DMS53 treated with DMSO at 0.1 percent for 48 hours (cell line): ENCODE measurements around the gene CFAP54.
"Not testable (repeated sequence)": the region's sequence is repeated elsewhere in the genome, so short reads cannot be mapped to it uniquely, and the experiment has no call there.

Source experiments
- DNase-seq: peaks from one replicate; lab custom pipeline; 2025; ENCODE audit not compliant: unreplicated experiment; lab: John Stamatoyannopoulos, UW

Gene CFAP54

DNA sequence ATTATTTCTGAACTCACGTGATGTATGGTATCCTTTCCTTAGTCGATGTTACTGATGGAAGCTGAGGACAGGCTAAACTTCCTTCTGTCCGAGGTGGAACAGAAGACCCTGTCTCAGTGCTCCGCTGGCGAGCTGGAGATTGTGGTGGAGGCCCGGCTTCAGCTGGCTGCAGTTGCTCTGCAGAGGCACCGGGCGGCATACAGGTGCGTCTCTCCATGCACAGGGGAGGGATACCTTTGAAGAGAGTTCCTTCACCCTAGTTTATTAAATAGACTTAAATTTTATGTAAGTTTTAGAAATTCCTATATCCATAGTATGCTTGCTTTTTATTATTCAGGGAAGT, 231.0 kb downstream of the CFAP54 start:
- DNase-seq = peak; percentile 95

DNA sequence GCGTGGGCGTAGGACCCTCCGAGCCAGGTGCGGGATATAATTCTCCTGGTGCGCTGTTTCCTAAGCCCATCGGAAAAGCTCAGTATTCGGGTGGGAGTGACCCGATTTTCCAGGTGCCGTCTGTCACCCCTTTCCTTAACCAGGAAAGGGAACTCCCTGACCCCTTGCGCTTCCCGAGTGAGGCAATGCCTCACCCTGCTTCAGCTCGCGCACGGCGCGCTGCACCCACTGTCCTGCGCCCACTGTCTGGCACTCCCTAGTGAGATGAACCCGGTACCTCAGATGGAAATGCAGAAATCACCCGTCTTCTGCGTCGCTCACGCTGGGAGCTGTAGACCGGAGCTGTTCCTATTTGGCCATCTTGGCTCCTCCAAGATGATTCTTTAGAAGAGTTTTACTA, 240.1 kb downstream of the CFAP54 start:
- not testable (repeated sequence) for DNase-seq

DNA sequence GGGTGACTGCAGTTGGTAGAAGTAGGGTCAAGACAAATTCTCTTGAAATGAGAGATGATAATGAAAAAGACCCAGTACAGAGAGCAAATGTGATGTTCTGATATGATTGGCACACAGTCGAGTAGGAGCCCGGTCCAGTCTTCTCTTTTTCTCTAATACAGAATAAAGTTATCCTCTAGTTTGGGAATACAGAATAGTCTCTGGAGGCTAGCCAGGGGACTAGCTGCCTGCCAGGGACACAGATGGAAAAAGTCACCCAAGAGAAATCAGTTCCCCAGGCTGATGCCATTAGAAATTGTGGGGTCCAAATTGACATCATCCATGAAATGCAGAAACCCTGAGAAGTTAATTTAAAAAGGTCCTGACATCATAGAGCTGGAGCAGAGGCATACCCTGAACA, 240.5 kb downstream of the CFAP54 start:
- DNase-seq = no peak

DNA sequence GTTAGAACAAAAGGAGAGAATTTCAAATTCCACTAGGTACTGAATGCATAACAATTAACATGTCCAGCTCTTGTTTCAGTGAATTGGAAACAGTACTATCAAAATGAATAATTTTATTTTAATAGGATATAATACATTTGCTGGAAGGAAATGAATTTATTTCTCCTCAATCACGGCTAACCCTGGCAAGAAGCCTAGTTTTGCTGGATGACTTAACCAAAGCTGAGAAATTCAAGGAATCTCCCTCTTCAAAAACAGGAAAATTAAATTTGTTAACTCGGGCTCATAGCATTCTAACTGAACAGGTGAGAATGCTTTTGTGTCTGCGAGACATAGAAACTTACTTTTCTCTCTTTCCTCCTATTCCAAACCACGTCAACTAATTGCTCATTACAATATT, 254.2 kb downstream of the CFAP54 start:
- DNase-seq = no peak

DNA sequence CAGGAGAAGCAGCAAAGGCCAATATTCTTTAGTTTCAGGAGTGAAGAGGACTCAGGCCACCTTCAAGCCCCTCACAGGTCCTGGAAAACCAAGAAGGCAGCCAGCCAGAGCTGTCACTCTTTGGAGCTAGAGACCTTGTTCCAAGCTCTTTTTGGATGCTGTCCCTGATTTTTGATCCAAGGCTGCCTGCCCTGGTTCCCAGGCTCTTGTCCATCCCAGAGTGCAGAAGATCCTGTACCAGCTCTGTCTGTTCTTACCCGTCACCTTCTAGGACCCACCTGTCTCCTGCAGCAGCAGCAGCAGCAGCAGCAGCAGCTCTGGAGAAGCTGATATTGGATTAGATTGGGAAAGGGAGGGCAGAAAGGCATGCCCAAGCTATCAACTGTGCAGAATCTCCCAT, 260.6 kb downstream of the CFAP54 start:
- DNase-seq = no peak

DNA sequence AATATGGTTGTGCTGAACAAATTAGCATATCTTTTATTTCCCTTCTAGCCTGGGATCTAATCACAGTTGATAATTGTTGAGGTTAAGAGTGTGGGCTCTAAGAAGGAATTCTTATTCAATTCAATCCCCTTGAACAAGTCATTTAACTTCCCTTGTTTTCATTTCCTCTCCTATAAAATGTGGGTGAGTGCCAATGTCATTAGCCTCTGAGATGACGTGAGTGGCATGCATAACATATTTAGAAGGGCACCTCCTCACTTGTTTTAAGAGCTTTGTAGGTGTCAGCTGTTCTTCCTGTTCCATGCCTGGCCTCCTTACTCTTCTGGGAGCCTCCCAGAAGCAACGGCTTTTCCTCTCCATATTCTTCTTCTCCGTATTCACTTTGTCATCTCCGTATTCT, 262.2 kb downstream of the CFAP54 start:
- DNase-seq = no peak

DNA sequence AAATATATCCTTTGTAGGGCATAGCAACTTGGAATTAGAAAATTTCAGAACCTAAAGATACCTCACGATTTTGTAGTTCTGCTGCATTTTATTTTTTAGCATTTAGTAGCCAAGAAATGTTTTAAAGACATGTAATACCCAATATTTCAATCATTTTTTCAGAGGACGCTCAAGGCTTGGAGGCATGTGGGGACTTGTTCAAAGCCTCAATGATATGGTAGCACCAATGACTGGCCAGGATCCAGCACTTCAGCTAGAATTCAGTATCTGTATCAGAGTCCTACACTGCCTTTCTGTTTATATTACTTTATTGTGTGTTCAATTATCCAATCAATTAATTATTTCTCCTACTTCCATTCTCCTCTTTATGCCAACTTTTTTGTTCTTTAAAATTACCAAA, 262.8 kb downstream of the CFAP54 start:
- DNase-seq = no peak

DNA sequence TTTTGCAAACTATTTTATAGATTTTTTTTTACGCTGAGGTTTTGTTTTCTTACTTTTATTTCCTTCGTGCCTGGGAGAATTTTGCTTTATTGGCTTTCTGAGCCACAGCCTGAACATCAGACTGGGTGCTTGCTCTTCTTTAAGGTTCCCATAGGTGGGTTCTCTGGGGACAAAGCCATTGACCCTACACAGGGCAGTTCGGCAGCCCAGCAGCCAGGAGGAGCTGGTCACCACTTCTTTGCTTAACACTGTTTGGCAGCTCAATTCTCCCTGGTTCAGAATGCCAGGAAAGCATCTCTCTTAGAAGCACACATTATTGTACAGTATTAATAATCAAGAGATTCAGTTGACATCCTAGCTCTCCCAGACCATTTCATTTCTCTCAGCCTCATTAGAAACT, 276.9 kb downstream of the CFAP54 start:
- DNase-seq = no peak

DNA sequence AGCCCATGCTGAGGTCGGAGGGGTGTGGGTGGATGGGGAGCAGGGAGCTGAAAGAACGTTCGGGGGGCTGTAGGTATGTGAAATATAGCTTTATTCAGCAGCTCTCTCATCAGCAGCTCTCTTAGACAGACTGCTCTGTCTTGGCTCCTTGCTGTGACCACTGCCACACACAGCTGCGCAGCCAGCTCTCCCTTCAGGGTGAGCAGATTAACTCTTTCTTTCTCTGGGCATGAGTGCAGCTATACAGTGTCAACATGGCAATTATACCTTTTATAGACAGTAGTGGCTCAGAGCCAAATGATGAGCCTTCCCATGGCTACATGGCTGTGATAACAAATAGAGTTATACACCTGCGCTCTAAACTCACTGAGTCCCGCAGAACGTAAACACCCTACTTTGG, 280.0 kb downstream of the CFAP54 start:
- peak; percentile 97 for DNase-seq

DNA sequence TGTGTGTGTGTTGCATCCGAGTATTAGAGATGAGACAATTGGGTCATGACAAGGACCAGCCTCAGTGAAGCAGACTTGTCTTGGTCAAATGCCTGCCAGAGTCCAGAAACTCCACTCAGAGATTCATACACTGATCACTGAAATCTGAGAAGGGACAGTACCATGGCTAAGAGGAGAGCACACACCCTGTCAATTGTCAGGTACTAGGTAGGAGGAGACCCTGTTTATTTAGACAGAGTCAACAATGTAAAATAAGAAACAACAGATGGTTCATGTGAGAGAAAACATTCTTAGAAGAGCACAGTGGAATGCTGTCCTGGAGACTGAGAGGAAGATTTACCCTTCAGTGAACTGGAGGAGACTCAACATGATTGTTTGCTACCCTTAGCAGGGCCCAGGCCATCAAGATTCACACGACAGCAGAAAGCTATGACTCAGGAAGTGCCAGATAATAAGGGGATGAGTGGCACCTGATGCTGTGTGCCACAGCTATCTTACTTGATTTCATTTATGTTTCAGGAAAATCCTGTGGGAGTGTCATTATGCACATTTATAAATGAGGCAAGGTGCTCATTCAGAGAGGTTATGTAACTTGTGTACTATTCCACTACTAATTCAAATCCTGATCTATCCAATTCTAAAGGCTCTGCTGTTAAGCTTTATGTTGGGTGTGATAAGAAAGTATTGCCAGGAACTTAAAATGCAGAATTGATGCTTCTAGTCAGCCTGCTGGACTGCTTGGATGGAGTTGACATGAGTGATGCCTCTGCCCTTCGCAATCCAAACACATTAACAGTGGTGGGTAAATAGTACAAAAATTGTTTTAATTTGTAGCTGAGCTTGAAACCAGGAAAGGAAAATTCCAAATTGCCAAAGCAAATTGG, 281.1 kb downstream of the CFAP54 start:
- peak; percentile 99 for DNase-seq

DNA sequence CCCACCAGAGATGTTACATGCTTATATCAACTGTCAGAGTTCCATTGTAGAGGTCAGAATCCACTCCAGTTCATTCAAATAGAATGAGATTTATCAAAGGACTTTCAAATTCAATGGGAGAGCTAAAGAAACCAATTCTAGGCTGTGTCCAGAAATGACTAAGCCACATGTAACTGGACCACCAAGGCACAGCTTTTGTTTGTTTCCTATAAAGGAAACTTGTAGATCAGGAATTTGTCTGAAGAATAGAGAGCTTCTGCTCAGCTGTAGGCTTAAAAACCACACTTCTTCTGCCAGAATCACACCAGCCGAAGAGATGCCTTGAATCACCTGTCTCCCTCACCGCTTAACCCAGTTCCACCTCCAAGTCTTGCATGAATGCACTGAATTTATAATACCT, 283.7 kb downstream of the CFAP54 start:
- DNase-seq = no peak

DNA sequence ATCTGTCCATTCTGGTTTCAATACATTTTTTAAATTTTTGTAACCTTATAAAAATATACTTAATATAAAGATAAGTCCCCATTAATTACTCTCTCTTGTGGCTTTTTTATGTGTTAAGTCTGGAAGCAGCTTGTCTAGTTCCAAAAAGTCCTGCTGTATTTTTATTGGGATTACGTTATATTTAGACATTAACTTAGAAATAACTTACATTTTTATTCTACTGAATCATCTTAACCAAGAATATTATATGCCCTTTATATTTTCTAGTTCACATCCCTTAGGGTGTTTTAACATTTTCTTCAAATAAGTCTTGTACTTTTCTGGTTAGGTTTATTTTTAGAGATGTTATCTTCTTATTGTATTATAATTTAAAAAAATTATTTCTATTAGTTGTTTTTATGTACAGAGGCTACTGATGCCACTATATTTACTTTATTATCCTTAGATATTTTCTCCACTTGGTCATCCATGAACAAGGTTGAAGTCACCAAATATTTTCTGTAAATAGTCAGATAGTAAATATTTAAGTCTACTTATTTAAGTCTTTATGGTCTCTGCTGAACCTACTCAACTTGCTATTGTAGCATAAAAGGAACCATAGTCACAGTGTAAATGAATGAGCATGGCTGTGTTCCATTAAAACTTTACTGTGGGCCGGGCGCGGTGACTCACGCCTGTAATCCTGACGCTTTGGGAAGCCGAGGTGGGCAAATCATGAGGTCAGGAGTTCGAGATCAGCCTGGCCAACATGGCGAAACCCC, 285.3 kb downstream of the CFAP54 start:
- no peak for DNase-seq

DNA sequence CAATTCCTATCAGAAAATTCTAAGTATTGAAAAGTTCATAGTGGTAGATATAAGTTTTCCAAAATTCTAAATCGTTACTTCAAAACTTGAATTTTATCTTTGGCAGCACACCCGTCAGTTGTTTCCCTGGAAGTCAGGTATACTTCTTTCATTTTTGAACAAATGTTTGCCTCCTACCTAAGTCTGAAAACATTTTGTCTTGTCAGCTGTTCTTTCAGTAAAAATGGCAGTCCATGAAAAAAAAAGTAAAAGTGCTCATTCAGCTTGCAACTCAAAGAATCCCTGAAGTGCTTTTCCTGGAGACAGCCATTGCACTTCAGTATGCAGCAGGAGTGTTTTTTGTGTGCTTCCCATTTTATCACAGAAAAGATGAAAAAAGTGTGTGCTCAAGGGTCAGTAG, 287.5 kb downstream of the CFAP54 start:
- no peak for DNase-seq

DNA sequence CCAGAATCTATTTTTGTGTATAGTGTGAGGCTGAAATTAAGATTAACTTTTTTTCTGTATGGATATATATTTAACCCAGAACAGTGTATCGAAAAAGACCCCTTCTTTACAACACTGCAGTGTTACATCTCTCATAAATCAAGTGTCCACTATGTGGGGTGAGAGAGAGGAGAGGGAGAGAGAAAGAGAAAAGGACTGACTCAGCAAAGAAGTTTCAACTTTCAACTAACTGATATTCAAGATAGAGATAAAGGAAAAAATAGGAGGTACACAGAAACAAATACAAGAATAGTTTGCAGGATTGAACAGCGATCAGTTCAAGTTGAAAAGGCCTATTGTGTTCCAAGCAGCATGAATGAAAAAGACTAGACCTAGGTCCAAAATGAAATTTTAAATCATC, 291.0 kb downstream of the CFAP54 start:
- DNase-seq = no peak

DNA sequence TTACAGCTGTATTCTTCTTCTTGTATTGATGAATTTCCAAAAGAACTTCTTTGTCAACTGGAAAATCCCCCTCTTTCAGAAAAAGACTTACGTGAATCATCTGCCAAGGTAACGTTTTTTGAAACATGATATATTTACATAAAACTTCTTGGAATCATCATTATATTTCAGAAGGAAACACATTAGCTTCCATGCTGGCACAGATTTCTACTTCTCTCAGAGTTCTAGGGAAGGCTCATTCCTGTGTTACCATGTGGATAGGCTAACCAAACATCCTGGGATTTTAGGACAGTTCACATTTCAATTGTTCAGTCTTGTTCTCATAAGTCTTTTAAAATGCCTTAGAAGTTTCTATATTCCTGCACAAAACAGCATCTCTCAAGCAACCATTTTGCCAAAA, 297.4 kb downstream of the CFAP54 start:
- DNase-seq = no peak

DNA sequence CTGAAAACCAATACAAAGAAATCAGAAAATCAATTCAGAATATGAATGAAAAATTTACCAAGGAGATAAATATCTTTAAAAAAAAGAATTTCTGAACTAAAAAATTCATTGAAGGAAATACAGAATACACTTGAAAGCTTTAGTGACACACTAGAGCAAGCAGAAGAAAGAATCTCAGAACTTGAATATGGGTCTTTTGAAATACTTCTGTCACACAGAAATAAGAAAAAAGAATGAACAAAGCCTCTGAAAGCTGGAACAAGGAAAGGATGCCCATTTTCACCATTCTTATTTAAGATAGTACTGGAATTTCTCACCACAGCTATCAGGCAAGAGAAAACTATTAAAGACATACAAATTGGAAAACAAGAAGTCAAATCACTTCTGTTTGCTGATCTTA, 314.6 kb downstream of the CFAP54 start:
- DNase-seq = no peak

DNA sequence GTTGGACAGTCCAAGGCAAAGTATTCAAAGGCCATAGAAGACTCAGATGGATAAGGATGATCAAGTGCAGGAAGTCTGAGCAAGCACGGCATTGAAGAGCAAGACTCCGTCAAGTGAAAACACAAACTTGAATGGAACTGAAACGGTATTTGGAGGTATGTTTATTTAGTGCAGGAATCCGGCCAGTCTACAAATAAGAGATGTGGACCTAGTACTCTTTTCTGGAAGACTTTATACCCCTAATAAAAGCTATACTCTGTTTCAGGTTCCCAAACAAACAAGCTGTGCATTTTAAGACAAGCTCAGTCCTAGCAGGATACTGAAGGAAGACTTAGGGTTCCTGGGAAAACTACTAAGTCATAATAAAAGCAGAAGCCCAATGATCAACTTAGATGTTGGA, 316.9 kb downstream of the CFAP54 start:
- no peak for DNase-seq

DNA sequence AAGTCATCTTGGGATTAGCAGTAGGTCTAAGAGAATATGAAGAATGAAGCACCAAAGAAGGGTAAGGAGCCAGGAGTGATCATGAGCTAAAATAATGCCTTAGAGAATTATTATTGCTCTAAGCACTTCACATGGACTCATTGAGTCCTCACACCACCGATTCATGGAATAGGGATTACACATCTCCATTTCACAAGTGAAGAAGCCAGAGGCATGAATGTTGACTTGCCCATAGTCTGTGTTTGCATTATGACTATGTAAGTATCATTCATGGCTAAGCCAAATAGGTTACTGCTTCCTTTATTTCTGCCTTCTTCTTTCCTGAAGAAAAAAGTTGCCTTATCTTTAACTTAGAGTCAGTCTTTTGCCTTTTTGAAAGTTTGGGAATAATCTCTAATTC, 318.4 kb downstream of the CFAP54 start:
- DNase-seq = peak; percentile 88

DNA sequence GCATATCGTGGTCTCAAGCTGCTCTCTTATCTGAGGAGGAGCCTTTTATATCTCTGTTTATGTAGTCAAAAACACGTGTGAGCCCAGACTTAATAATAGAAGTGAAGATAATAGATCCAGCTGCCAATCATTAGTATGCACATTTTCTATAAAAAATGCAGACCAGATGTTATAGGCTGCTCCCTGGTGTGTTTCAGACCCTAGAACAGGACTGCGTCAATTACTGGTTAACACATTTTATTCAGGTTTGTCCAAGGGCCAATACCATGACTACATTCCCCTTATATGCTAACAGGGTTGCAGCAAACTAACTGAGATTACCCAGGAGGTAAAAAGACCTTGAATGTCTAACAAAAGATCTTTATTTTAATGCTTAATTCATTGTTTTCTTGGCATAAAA, 319.2 kb downstream of the CFAP54 start:
- no peak for DNase-seq

DNA sequence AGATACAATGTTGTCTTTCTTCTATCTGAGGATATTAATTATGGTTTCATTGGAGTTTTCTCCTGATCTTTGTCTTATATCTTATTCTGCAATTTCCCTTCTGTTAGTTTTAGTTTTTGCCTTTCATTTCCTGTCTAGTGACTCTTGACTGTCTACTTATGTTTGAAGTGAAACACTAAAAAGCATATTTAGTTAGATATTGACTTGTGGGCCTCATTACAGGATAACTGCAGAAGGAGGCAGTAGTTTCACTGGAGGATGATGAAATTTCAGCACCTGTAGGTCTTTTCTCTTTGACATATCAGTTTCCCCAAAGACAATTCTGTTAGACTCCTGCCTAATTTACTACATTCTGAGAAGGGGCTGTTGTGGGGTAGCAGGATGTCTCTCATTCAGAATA, 320.1 kb downstream of the CFAP54 start:
- DNase-seq = no peak

DNA sequence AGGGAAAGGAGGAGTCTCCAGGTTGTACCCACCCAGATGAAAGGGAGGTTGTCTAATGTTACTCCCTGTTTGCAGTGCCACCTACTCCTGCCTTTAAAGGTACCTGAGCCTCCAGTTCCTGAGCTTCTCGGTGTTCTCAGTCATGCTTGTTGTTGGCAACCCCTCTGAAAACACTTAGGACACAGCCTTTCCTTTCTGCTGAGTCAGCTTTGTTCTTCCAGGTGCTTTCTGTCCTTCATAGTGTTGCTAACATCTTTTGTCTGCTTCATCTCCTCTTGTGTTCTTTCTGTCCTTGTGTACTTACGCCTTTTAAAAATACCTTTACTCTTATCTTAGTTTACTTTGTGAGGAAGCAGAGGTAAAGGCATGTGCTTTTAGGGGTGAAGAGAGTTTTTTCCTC, 320.7 kb downstream of the CFAP54 start:
- DNase-seq = no peak

DNA sequence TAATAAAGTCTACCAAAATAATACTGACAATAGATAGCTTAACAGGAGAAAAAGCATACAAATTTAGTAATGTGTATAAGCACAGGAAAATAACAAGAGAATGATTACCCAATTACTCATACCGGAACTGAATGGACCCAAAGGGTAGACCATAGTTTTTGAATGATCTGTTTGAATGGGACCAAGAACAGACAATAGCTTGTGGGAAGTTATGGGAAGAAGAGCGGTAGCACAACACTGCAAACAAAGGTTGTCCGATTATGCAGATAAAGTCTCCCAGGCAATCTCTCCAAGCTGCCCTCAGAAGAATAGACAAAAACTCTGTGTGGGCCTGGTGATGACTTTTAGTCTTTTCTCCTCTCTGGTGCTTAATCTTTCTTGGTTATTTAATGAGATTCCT, 321.1 kb downstream of the CFAP54 start:
- no peak for DNase-seq

DNA sequence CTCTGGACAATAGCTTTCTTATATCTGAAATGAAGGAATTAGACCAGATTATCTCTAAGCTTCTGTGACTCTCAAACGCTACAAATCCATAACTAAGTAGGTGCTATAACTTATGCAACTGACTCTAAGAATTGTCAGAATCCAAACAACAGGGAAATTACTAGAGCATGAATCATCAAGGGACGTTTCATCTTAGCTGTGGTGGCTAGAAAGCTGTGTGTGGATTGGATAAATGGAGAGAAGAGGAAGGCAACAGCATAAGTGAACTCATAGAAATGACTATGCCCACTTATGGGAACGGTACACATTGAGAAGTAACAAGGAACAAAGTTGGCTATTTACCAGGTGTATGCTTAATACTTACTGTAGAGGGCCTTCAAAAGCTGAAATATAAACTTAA, 321.7 kb downstream of the CFAP54 start:
- peak; percentile 49 for DNase-seq
